Measurements from ENCODE around the gene STX10.

DNA sequence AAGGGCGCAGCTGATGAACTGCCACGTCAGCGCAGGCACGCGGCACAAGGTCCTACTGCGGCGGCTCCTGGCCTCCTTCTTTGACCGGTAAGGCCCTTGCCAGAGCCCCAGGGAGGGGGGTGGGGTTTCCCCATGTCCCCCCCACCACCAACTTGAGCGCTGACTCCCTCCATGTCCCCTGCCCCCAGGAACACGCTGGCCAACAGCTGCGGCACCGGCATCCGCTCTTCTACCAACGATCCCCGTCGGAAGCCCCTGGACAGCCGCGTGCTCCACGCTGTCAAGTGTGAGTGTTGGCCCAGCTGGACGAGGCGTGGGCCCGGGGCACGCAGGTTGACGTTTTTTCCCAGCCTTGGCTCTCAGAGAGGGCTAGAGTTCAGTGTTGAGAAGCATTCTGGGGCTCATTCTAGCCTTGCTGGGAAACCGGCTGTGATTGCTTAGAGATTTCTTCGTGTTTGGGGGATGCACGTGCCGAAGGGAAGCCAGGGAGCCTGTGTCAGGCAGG, 12.8 kb downstream of the STX10 start:
- TF ChIP-seq RAD21 (conservative IDR thresholded peaks at IDR 0.05 in 1 of 2, IDR thresholded peaks at IDR 0.05 in 1 of 2) = no peak
- TF ChIP-seq NR3C1 (IDR thresholded peaks at IDR 0.05) = no peak
